Measurements from ENCODE around the gene FYN. TPM values are rescaled to one million over a fixed set of nuclear protein-coding genes. Genes with fewer than 3 reads are reported as not detected.

The FYN gene
- total and polyA plus RNA-seq, 10 of the 15 experiments (the other 5 are each of a cell fraction or from before 2014, with no cell fraction given), result 51.4 to 247 (median 138) TPM

DNA sequence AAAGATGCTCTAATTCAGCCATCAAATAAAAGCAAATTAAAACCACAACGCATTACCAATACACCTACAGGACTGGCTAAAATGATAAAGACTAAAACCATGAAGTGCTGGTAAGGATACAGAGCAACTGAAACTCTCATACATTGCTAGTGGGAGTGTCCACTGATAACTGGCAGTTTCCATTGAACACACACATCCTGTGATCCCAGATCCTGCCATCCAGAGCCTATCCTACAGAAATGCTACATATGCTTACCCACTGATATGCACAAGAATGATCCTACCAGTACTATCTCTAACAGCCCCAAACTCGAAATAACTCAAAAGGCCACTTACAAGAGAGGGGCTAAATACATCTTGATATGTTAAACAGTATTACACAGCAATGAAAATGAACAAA is 81.0 kb downstream of the FYN start:
- ChIA-PET POLR2A (interaction anchor here (1.3 kb wide), 1 partner anchor 14 kb away, joined by 5 read pairs; no protein-coding TSS in a partner anchor), CTCF (interaction anchor here (1.1 to 1.7 kb wide), 2 partner anchors 9 to 15 kb away, joined by 3 to 4 read pairs; no protein-coding TSS in a partner anchor), RAD21 (ENCODE audit: unreplicated experiment) (interaction anchor here (1.0 to 4.9 kb wide), 8 partner anchors 10 to 80 kb away, joined by 3 to 37 read pairs (median 10); no protein-coding TSS in a partner anchor), SMC1A (ENCODE audit: uncharacterized antibody, unreplicated experiment) (interaction anchor here (0.7 to 7.3 kb wide), 11 partner anchors 11 to 74 kb away, joined by 3 to 71 read pairs (median 9); no protein-coding TSS in a partner anchor)
- no TSS peak for BruUV-seq (replicated peaks)
- peaks cover 37% of the 10 kb centered on the region for H3K4me1 ChIP-seq (ENCODE audit: control insufficient read depth, insufficient read depth, low read length)
- DNase-seq (ENCODE audit: low read depth, low spot score), result no peak
- no peaks in the 10 kb centered on the region for H3K27me3 ChIP-seq (replicated peaks in 1 of 2; ENCODE audit: control insufficient read depth in 2 of 2, insufficient read depth in 2 of 2, low read length in 1 of 2)
- intact Hi-C loops (cut with micrococcal nuclease; ENCODE audit: unreplicated experiment) (loop anchor here (5.0 kb wide), 1 partner anchor 80 kb away; the partner anchor contains the start of gene FYN), in situ Hi-C loops (cut with MboI) (no loop called here)
- peaks cover 93% of the 10 kb centered on the region for H3K79me2 ChIP-seq (ENCODE audit: control insufficient read depth, insufficient read depth, low read length)
- H3K4me2 ChIP-seq (ENCODE audit: control insufficient read depth, insufficient read depth), result peak overlapping the region; percentile 74
- H3K4me3 ChIP-seq, result peak overlapping the region; percentile 66
- H3K9ac ChIP-seq (ENCODE audit: control insufficient read depth, insufficient read depth, low read length), result no peak overlapping the region
- ATAC-seq, result peak; percentile 27
- H3K36me3 ChIP-seq (ENCODE audit: control insufficient read depth in 2 of 2, insufficient read depth in 2 of 2, low read length in 1 of 2), result no peaks in the 10 kb centered on the region; a peak in 3 of 4 replicates
- H3K27ac ChIP-seq (ENCODE audit: control insufficient read depth, insufficient read depth), result peak overlapping the region; percentile 58; the same call in 1 of the 2 replicates
- H4K20me1 ChIP-seq (ENCODE audit: control insufficient read depth, insufficient read depth), result no peaks in the 10 kb centered on the region
- no peaks in the 10 kb centered on the region; the same call in 2 of the 3 replicates for H3K9me3 ChIP-seq (replicated peaks; ENCODE audit: control insufficient read depth, insufficient read depth, low read length)
- TF ChIP-seq RUNX3 (IDR thresholded peaks at IDR 0.05; ENCODE audit: low read length) (peak; percentile 46; the same call in 1 of the 2 replicates), ZNF384 (IDR thresholded peaks at IDR 0.05; ENCODE audit: borderline replicate concordance, low read depth, low read length) (no peak)
- TF ChIP-seq, protein P1, sequence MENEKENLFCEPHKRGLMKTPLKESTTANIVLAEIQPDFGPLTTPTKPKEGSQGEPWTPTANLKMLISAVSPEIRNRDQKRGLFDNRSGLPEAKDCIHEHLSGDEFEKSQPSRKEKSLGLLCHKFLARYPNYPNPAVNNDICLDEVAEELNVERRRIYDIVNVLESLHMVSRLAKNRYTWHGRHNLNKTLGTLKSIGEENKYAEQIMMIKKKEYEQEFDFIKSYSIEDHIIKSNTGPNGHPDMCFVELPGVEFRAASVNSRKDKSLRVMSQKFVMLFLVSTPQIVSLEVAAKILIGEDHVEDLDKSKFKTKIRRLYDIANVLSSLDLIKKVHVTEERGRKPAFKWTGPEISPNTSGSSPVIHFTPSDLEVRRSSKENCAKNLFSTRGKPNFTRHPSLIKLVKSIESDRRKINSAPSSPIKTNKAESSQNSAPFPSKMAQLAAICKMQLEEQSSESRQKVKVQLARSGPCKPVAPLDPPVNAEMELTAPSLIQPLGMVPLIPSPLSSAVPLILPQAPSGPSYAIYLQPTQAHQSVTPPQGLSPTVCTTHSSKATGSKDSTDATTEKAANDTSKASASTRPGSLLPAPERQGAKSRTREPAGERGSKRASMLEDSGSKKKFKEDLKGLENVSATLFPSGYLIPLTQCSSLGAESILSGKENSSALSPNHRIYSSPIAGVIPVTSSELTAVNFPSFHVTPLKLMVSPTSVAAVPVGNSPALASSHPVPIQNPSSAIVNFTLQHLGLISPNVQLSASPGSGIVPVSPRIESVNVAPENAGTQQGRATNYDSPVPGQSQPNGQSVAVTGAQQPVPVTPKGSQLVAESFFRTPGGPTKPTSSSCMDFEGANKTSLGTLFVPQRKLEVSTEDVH (IDR thresholded peaks at IDR 0.05; ENCODE audit: low read depth, partially characterized antibody), result no peak
- no peak for FAIRE-seq
- no peak overlapping the region for H2AFZ ChIP-seq (ENCODE audit: control insufficient read depth, low read depth, low read length)
- 25% methylated on average over 2 of the region's 2 CpGs for WGBS (ENCODE audit: insufficient coverage, insufficient replicate concordance, low lambda C conversion rate, missing lambda C conversion rate)
